Spleen (tissue), 7 donors: Measurements from ENCODE around the gene PLEKHB2.

Experiments used
- POLR2A ChIP-seq, 3 donors: fragments of 450-650 bp; IDR thresholded peaks; one replicate each; pipeline ENCODE4 v1.5.1; 2017; ENCODE audit warnings: antibody characterized with exemption in 3 of 3, mild to moderate bottlenecking in 1 of 3
- POLR2AphosphoS5 ChIP-seq, 3 donors: sonication (generic); formaldehyde crosslinking; IDR thresholded peaks; one replicate each; pipeline ENCODE4 v1.5.1; 2017; ENCODE audit warnings: antibody characterized with exemption in 3 of 3
- TF ChIP-seq, protein P1 (sequence below), 11 experiments: fragments of 200-600 bp in 7 of 11; fragments of 450-650 bp in 4 of 11; sonication (generic) in 4 of 11; IDR thresholded peaks in 8 of 11; conservative IDR thresholded peaks in 3 of 11; 1 replicate in 7 of 11; 2 replicates in 4 of 11; pipeline versions ENCODE4 v1.4.0 to v1.8.0; 2016 to 2021; ENCODE audit warnings: antibody characterized with exemption in 11 of 11, inconsistent platforms in 4 of 11, mild to moderate bottlenecking in 1 of 11
- donor health status: DM: no; HTN: no; CAD: no; lungs with moderate emphysema.
- donor health status: DM: no; HTN: no; CAD: no.
- donor health status: DM: no; HTN: no; CAD: no.

DNA sequence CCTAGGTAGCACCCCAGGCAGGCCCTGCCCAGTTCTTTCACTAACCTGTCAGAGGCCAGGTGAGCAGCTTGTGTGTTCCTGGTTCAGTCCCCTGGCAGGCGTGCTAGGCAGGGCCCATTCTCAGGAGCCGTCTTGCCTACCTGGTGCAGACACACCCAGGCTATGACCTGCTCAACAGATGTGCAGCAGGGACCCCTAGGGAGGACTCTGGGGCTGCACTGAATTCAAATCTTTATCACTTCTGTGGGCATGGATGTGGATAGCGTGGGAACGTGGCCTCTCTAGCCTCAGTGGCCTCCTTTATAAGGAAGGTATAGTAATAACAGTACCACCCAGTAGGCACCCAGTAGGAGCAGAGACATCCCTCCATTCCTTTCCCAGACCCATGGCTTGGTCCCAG lies 48.4 kb downstream of the PLEKHB2 start:
- TF ChIP-seq, protein P1, sequence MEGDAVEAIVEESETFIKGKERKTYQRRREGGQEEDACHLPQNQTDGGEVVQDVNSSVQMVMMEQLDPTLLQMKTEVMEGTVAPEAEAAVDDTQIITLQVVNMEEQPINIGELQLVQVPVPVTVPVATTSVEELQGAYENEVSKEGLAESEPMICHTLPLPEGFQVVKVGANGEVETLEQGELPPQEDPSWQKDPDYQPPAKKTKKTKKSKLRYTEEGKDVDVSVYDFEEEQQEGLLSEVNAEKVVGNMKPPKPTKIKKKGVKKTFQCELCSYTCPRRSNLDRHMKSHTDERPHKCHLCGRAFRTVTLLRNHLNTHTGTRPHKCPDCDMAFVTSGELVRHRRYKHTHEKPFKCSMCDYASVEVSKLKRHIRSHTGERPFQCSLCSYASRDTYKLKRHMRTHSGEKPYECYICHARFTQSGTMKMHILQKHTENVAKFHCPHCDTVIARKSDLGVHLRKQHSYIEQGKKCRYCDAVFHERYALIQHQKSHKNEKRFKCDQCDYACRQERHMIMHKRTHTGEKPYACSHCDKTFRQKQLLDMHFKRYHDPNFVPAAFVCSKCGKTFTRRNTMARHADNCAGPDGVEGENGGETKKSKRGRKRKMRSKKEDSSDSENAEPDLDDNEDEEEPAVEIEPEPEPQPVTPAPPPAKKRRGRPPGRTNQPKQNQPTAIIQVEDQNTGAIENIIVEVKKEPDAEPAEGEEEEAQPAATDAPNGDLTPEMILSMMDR (IDR thresholded peaks at IDR 0.05 in 8 of 11, conservative IDR thresholded peaks at IDR 0.05 in 3 of 11), result no peak
- TF ChIP-seq POLR2A (IDR thresholded peaks at IDR 0.05) (no peak), POLR2AphosphoS5 (IDR thresholded peaks at IDR 0.05) (no peak)
